ENCODE results near the gene ACOT2.

- TF ChIP-seq POLR2A (IDR thresholded peaks at IDR 0.05) (no peak), CTCF (IDR thresholded peaks at IDR 0.05) (no peak)
Observed at GRCh38 chr14:73606271-73606670, 37.3 kb downstream of the ACOT2 start.

All from testis (tissue), 2 donors.